Transverse colon (tissue), 4 donors: Measurements from ENCODE around the gene CAPN13. TPM values are rescaled to one million over a fixed set of nuclear protein-coding genes. Genes with fewer than 3 reads are reported as not detected.

Experiments
- DNase-seq: peaks from one replicate; pipeline ENCODE4 v3.0.0-alpha.2; 2019
- H3K27ac ChIP-seq, 4 donors: fragments of 200-600 bp; sonication (generic); 2 replicates each; pipeline ENCODE4 v1.5.1; 2016 to 2018; ENCODE audit warnings: inconsistent platforms in 4 of 4
- H3K27me3 ChIP-seq: fragments of 200-600 bp; sonication (generic); 2 replicates; pipeline ENCODE4 v1.5.1; 2017; ENCODE audit warnings: inconsistent platforms
- H3K36me3 ChIP-seq, 4 donors: fragments of 200-600 bp; sonication (generic); 2 replicates each; pipeline ENCODE4 v1.5.1; 2017 to 2019; ENCODE audit warnings: inconsistent platforms in 4 of 4
- H3K4me1 ChIP-seq, 4 donors: fragments of 200-600 bp; sonication (generic); 2 replicates each; pipeline ENCODE4 v1.5.1; 2017 to 2020; ENCODE audit warnings: inconsistent platforms in 4 of 4
- H3K4me3 ChIP-seq, 4 donors: fragments of 200-600 bp; sonication (generic); 1 replicate in 1 of 4; 2 replicates in 3 of 4; pipeline versions ENCODE4 v1.5.1 to v1.6.1; 2017 to 2019; ENCODE audit warnings: inconsistent platforms in 4 of 4
- H3K9me3 ChIP-seq, 2 donors: fragments of 200-600 bp; sonication (generic); 2 replicates each; pipeline ENCODE4 v1.5.1; 2017 to 2019; ENCODE audit warnings: inconsistent platforms in 2 of 2
- EP300 ChIP-seq: sonication (generic); formaldehyde crosslinking; IDR thresholded peaks from one replicate; pipeline ENCODE4 v1.6.1; 2017; ENCODE audit warnings: antibody characterized with exemption, low read depth
- POLR2A ChIP-seq: fragments of 450-650 bp; IDR thresholded peaks from one replicate; pipeline ENCODE4 v1.6.1; 2016; ENCODE audit warnings: antibody characterized with exemption, mild to moderate bottlenecking, moderate library complexity
- POLR2AphosphoS5 ChIP-seq, 3 donors: sonication (generic); formaldehyde crosslinking; IDR thresholded peaks; one replicate each; pipeline ENCODE4 v1.6.1; 2016; ENCODE audit warnings: antibody characterized with exemption in 3 of 3
- WGBS, 2 donors: methylation state at CpG; one replicate each; pipeline ENCODE4 v1.1.5; 2018; ENCODE audit warnings: low coverage in 1 of 2; 5-methylcytosine and 5-hydroxymethylcytosine counted together
- in situ Hi-C, 4 donors: fragments of 200-750 bp; cut with MboI; loops; one replicate each; pipeline versions ENCODE4 v1.15.0 to v1.15.1; 2017; ENCODE audit warnings: low sequenced_read_pairs in 3 of 4, low pct_ligation_motif_present in 1 of 4, low pct_unique_long_range_greater_than_20kb in 1 of 4
- intact Hi-C: fragments of 100-400 bp; cut with DNase I; formaldehyde crosslinking; loops from one replicate; pipeline ENCODE4 v1.15.1; 2023; ENCODE audit warnings: low total_unique reads
- total RNA-seq, 4 donors: library from RNA; depleted of rRNA; stranded (reverse); fragments of >200 nt; gene quantifications; one replicate each; pipeline ENCODE4 v1.1.0, GENCODE V29; 2016
- TF ChIP-seq, protein P1 (sequence below), 5 experiments: fragments of 200-600 bp in 3 of 5; fragments of 450-650 bp in 2 of 5; sonication (generic) in 3 of 5; IDR thresholded peaks; 1 replicate in 2 of 5; 2 replicates in 3 of 5; pipeline ENCODE4 v1.5.1; 2016 to 2017; ENCODE audit warnings: antibody characterized with exemption in 5 of 5, inconsistent platforms in 3 of 5, mild to moderate bottlenecking in 2 of 5, moderate library complexity in 1 of 5

The CAPN13 gene
- total RNA-seq, 4 donors from 2014 or later, result 24.3 to 83.3 (median 52.3) TPM

GRCh38 chr2:30692829-30693275, 114.4 kb downstream of the CAPN13 start:
- Histone ChIP-seq H3K27ac (no peak overlapping the region), H3K27me3 (no peaks in the 10 kb centered on the region), H3K4me3 (no peak overlapping the region), H3K9me3 (no peaks in the 10 kb centered on the region), H3K36me3 (no peaks in the 10 kb centered on the region), H3K4me1 (peaks cover 0 to 10% (median 9%) of the 10 kb centered on the region in 4 donors)
- in situ Hi-C loops (no loop called here), intact Hi-C loops (no loop called here)
- TF ChIP-seq POLR2AphosphoS5 (IDR thresholded peaks at IDR 0.05) (no peak), EP300 (no peak), POLR2A (no peak)
- TF ChIP-seq, protein P1, sequence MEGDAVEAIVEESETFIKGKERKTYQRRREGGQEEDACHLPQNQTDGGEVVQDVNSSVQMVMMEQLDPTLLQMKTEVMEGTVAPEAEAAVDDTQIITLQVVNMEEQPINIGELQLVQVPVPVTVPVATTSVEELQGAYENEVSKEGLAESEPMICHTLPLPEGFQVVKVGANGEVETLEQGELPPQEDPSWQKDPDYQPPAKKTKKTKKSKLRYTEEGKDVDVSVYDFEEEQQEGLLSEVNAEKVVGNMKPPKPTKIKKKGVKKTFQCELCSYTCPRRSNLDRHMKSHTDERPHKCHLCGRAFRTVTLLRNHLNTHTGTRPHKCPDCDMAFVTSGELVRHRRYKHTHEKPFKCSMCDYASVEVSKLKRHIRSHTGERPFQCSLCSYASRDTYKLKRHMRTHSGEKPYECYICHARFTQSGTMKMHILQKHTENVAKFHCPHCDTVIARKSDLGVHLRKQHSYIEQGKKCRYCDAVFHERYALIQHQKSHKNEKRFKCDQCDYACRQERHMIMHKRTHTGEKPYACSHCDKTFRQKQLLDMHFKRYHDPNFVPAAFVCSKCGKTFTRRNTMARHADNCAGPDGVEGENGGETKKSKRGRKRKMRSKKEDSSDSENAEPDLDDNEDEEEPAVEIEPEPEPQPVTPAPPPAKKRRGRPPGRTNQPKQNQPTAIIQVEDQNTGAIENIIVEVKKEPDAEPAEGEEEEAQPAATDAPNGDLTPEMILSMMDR (IDR thresholded peaks at IDR 0.05), result no peak
- 87 to 93% methylated on average over 4 to 7 of the region's 7 CpGs for WGBS, 2 donors
- no peak for DNase-seq

DNA sequence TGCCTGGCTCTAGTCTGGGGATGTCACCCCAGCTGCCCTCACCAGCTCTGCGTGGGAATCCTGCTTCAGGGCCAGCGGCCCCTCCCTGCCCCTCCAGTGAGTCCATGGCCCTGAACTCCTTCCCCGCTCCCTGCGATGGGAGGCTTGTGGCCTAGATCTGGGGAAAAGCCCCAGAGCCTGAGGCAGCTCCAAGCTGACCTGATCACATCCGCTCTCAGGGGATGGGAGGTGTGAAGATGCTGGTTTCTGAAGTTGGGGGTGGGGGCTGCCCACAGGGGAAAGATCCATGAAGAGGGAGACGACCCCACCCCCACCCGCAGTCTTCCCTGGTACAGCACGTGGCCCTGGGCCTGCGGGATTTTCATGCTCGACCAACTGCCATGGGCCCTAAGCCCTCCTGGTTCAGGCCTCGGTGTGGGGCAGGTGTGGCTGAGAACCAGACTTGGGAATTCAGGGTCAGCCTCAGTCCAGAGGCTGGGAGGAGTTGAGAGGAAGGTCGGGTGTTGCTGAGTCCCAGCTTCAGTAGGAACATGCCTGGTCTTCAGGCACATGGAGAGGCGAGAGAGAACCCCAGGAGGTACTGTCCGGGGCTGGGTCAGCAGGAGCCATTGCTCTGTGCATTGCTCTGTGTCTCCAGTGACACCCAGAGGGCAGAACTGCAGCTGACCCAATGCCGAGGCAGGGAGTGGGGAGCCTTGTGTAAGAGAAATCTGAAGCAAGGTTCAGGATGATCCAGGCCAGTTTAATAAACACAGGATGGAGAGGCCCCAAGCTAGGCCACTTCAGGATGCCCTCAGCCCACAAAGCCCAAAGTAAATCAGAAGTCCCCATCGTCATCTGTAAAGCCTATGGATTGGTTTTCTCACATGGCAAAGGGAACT, 115.1 kb downstream of the CAPN13 start:
- H3K36me3 ChIP-seq, result no peaks in the 10 kb centered on the region
- H3K27ac ChIP-seq, result no peak overlapping the region
- no peak overlapping the region for H3K4me3 ChIP-seq
- intact Hi-C loops, result no loop called here
- no peaks in the 10 kb centered on the region for H3K9me3 ChIP-seq
- H3K27me3 ChIP-seq, result no peaks in the 10 kb centered on the region
- no peak for DNase-seq
- in situ Hi-C loops, result no loop called here
- WGBS, 2 donors, result 88 to 100% methylated on average over 1 to 16 of the region's 16 CpGs
- peaks cover 0 to 10% (median 9%) of the 10 kb centered on the region in 4 donors for H3K4me1 ChIP-seq
- TF ChIP-seq POLR2AphosphoS5 (IDR thresholded peaks at IDR 0.05) (no peak), POLR2A (no peak), EP300 (no peak)
- TF ChIP-seq, protein P1 (IDR thresholded peaks at IDR 0.05), result no peak

DNA sequence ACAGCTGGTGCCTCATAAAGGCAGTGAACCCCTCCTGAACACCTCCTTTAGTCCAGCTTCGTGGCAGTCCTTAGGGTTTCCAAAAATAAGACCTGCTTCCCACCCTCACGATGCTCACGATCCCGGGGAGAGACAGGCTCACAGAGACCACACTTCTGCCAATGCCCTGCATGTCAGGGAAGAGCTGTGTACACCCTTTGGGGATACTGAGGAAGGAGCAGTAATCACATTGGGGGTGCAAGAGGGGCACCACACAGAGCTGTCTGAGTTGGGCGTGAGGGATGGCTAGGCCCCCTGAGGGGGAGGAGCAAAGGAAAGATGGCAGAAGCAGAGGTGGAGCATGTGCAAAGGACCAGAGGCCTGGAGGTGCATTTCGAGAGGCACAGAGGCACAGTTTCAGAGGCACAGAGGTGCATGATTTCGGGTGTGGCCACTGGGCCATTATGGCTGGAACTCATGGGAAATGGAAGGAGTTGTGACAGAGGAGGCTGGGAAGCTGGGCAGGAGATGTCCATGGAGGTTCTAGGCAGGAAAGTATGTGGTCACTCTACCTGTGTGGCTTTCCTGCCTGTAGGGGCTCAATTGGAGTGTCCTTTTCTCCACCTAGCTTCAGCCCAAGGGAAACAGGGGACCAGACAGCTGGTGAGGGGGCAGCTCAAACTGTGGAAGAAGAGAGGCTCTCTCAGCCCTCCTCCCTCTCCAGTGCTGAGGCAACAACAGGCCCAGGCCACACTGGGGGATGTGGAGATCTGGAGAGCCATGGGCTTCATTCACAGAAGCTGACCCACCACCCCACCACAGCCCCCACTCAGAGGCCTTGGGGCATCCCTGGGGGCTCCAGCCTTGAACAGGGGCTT, 115.9 kb downstream of the CAPN13 start:
- 89% methylated on average over 7 of the region's 7 CpGs; no CpG with 5 or more reads in 1 of the 2 donors for WGBS, 2 donors
- no peak for DNase-seq
- peaks cover 0 to 10% (median 9%) of the 10 kb centered on the region in 4 donors for H3K4me1 ChIP-seq
- H3K27ac ChIP-seq, result no peak overlapping the region
- in situ Hi-C loops (no loop called here), intact Hi-C loops (no loop called here)
- no peaks in the 10 kb centered on the region for H3K36me3 ChIP-seq
- TF ChIP-seq, protein P1 (IDR thresholded peaks at IDR 0.05), result no peak
- TF ChIP-seq POLR2AphosphoS5 (IDR thresholded peaks at IDR 0.05), result no peak
- no peak for TF ChIP-seq POLR2A
- no peak for TF ChIP-seq EP300
- no peaks in the 10 kb centered on the region for H3K27me3 ChIP-seq
- H3K9me3 ChIP-seq, result no peaks in the 10 kb centered on the region
- H3K4me3 ChIP-seq, result no peak overlapping the region

GRCh38 chr2:30690126-30690561, 117.1 kb downstream of the CAPN13 start:
- TF ChIP-seq POLR2AphosphoS5 (IDR thresholded peaks at IDR 0.05) (peak in 2 of 3 donors; percentile 40 to 44), EP300 (peak; percentile 16), POLR2A (no peak)
- TF ChIP-seq, protein P1 (IDR thresholded peaks at IDR 0.05), result no peak
- Histone ChIP-seq H3K27me3 (no peaks in the 10 kb centered on the region), H3K36me3 (no peaks in the 10 kb centered on the region), H3K9me3 (no peaks in the 10 kb centered on the region), H3K4me3 (no peak overlapping the region), H3K4me1 (peaks cover 0 to 10% (median 9%) of the 10 kb centered on the region in 4 donors), H3K27ac (peak overlapping the region in 3 of 4 donors; percentile 36 to 60 (median 41))
- no peak for DNase-seq
- intact Hi-C loops (no loop called here), in situ Hi-C loops (no loop called here)
- WGBS, 2 donors, result 76% methylated on average over 5 of the region's 5 CpGs; no CpG with 5 or more reads in 1 of the 2 donors
